ENCODE measurements around the gene C1QTNF1. TPM values are rescaled to one million over a fixed set of nuclear protein-coding genes. Genes with fewer than 3 reads are reported as not detected.

The C1QTNF1 gene
- total RNA-seq, 1 experiment from 2014 or later: 18.6 TPM

DNA sequence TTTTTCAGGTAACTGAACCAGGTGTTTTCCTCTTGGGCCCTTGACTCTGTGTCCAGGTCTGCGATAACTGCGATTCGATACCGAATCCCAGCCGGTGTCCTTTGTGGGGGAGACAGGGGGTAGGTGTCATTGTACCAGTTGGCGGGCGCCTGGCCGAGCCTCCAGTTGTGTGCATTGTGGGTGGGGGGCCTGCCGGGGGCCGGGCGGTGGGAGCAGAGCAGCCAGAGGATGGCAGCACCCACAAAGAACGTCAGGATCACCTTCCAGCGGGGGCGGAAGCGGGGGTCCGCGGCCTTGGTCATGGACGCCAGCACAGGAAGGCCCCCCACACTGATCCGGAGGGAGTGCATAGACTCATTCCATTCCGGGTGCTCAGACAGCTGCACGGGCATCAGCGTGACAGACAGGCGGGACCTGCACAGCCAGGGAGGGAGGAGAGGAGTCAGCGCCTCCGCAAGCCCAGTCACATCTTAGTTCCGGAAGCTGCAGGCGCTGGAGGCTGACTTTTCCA is 26.7 kb upstream of the C1QTNF1 start:
- CTCF ChIA-PET: interaction anchor here (1.5 to 1.8 kb wide), 2 partner anchors 8 to 45 kb away, joined by 7 to 9 read pairs; no protein-coding TSS in a partner anchor
- Histone ChIP-seq H3K9me3 (ENCODE audit: low read length) (no peaks in the 10 kb centered on the region), H3K4me2 (ENCODE audit: low read length) (peak overlapping the region; percentile 65), H4K20me1 (ENCODE audit: low read length) (peaks cover 20% of the 10 kb centered on the region), H3K4me1 (ENCODE audit: insufficient read depth, low read length) (peaks cover 48% of the 10 kb centered on the region), H3K27ac (ENCODE audit: low read length) (peak overlapping the region; percentile 91), H3K9me2 (replicated peaks; ENCODE audit: low read length) (no peaks in the 10 kb centered on the region), H3K27me3 (ENCODE audit: low read length) (no peaks in the 10 kb centered on the region), H3K36me3 (ENCODE audit: low read depth, low read length) (peaks cover 64% of the 10 kb centered on the region), H2AFZ (ENCODE audit: low read length) (no peak overlapping the region), H3K9ac (ENCODE audit: low read length) (0 out of 2 replicates have a peak overlapping the region, but pooled peaks have one; percentile 60), H3K4me3 (ENCODE audit: low read length) (peak overlapping the region; percentile 9; the same call in 1 of the 2 replicates), H3K79me2 (ENCODE audit: low read length) (peaks cover 98% of the 10 kb centered on the region), H3F3A (ENCODE audit: low read length, unreplicated experiment) (peaks cover 12% of the 10 kb centered on the region)
- BruUV-seq (replicated peaks): no TSS peak
- POLR2A ChIA-PET (ENCODE audit: unreplicated experiment): interaction anchor here (1.2 to 1.4 kb wide), 2 partner anchors 8 to 9 kb away, joined by 3 to 4 read pairs; no protein-coding TSS in a partner anchor
- intact Hi-C loops (cut with micrococcal nuclease): no loop called here
- DNase-seq: peak; percentile 27
- TF ChIP-seq EZH2 (IDR thresholded peaks at IDR 0.05; ENCODE audit: low read length, unreplicated experiment) (no peak), EZH2phosphoT487 (IDR thresholded peaks at IDR 0.05; ENCODE audit: borderline replicate concordance, low read length) (no peak)
- TF ChIP-seq, protein P1, sequence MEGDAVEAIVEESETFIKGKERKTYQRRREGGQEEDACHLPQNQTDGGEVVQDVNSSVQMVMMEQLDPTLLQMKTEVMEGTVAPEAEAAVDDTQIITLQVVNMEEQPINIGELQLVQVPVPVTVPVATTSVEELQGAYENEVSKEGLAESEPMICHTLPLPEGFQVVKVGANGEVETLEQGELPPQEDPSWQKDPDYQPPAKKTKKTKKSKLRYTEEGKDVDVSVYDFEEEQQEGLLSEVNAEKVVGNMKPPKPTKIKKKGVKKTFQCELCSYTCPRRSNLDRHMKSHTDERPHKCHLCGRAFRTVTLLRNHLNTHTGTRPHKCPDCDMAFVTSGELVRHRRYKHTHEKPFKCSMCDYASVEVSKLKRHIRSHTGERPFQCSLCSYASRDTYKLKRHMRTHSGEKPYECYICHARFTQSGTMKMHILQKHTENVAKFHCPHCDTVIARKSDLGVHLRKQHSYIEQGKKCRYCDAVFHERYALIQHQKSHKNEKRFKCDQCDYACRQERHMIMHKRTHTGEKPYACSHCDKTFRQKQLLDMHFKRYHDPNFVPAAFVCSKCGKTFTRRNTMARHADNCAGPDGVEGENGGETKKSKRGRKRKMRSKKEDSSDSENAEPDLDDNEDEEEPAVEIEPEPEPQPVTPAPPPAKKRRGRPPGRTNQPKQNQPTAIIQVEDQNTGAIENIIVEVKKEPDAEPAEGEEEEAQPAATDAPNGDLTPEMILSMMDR (conservative IDR thresholded peaks at IDR 0.05; ENCODE audit: low read depth, low read length): no peak
- ATAC-seq: 0 out of 2 replicates have a peak, but pooled peaks have one; percentile 1

DNA sequence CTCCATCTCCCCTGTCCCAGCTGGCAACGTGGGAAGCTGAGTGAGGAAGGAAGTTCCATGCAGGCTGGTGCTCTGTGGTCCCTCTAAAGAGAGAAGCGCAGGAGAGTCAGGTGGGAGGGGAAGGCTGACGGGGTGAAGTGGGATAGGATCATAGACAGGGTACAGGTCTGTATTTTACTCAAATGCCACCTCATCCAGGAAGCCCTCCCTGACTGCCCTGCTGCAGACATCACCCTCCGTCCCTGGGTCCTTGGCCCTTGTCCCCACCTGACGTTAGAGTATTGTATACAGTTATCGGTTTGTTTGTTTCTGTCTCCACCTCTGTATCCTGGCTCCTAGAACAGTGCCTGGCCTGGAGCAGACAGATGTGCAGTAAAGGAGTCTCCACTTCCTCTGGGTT is 26.1 kb upstream of the C1QTNF1 start:
- H3K4me3 ChIP-seq (ENCODE audit: low read length): no peak overlapping the region
- H3F3A ChIP-seq (ENCODE audit: low read length, unreplicated experiment): peaks cover 12% of the 10 kb centered on the region
- intact Hi-C loops (cut with micrococcal nuclease): no loop called here
- H3K9me3 ChIP-seq (ENCODE audit: low read length): no peaks in the 10 kb centered on the region
- peak overlapping the region; percentile 91 for H3K27ac ChIP-seq (ENCODE audit: low read length)
- peaks cover 64% of the 10 kb centered on the region for H3K36me3 ChIP-seq (ENCODE audit: low read depth, low read length)
- TF ChIP-seq, protein P1 (conservative IDR thresholded peaks at IDR 0.05; ENCODE audit: low read depth, low read length): no peak
- TF ChIP-seq EZH2 (IDR thresholded peaks at IDR 0.05; ENCODE audit: low read length, unreplicated experiment): no peak
- TF ChIP-seq EZH2phosphoT487 (IDR thresholded peaks at IDR 0.05; ENCODE audit: borderline replicate concordance, low read length): no peak
- no peak for DNase-seq
- CTCF ChIA-PET: interaction anchor here (0.9 kb wide), 1 partner anchor 11 kb away, joined by 3 read pairs; no protein-coding TSS in a partner anchor
- H3K9me2 ChIP-seq (replicated peaks; ENCODE audit: low read length): no peaks in the 10 kb centered on the region
- peak overlapping the region; percentile 46 for H3K4me2 ChIP-seq (ENCODE audit: low read length)
- POLR2A ChIA-PET (ENCODE audit: unreplicated experiment): interaction anchor here (0.9 kb wide), 1 partner anchor 29 kb away, joined by 3 read pairs; no protein-coding TSS in a partner anchor
- H3K9ac ChIP-seq (ENCODE audit: low read length): peak overlapping the region; percentile 12; the same call in 1 of the 2 replicates
- H4K20me1 ChIP-seq (ENCODE audit: low read length): peaks cover 17% of the 10 kb centered on the region
- peaks cover 51% of the 10 kb centered on the region for H3K4me1 ChIP-seq (ENCODE audit: insufficient read depth, low read length)
- no TSS peak for BruUV-seq (replicated peaks)
- H2AFZ ChIP-seq (ENCODE audit: low read length): no peak overlapping the region
- H3K79me2 ChIP-seq (ENCODE audit: low read length): peaks cover 98% of the 10 kb centered on the region
- no peak; the same call in 1 of the 2 replicates for ATAC-seq
- H3K27me3 ChIP-seq (ENCODE audit: low read length): no peaks in the 10 kb centered on the region

All from PC-3 (cell line).